NCI-H1694 treated with DMSO at 0.1 percent for 48 hours (cell line): Measurements from ENCODE around the gene CEMP1.

Experiments used
- DNase-seq: peaks from one replicate; lab custom pipeline; 2025; lab: John Stamatoyannopoulos, UW

CEMP1 gene

GRCh38 chr16:2500430-2500917 is 30.7 kb downstream of the CEMP1 start:
- DNase-seq, result no peak

GRCh38 chr16:2499890-2500429 is 31.2 kb downstream of the CEMP1 start:
- DNase-seq, result no peak

- DNase-seq, result no peak
Observed at GRCh38 chr16:2499454-2499853, 31.8 kb downstream of the CEMP1 start.

- DNase-seq, result no peak
Observed at GRCh38 chr16:2498531-2499253, 32.5 kb downstream of the CEMP1 start.

- DNase-seq, result no peak
Observed at GRCh38 chr16:2497695-2498484, 33.3 kb downstream of the CEMP1 start.

GRCh38 chr16:2497116-2497630 is 34.0 kb downstream of the CEMP1 start:
- no peak for DNase-seq

- no peak for DNase-seq
Observed at GRCh38 chr16:2496223-2497115, 34.7 kb downstream of the CEMP1 start.

- no peak for DNase-seq
Observed at GRCh38 chr16:2495041-2495440, 36.2 kb downstream of the CEMP1 start.

GRCh38 chr16:2494616-2495015 is 36.6 kb downstream of the CEMP1 start:
- DNase-seq, result no peak

GRCh38 chr16:2493605-2494004 is 37.6 kb downstream of the CEMP1 start:
- no peak for DNase-seq

- DNase-seq, result no peak
Observed at GRCh38 chr16:2492292-2492691, 38.9 kb downstream of the CEMP1 start.

GRCh38 chr16:2490190-2491105 is 40.8 kb downstream of the CEMP1 start:
- no peak for DNase-seq

- no peak for DNase-seq
Observed at GRCh38 chr16:2489581-2489980, 41.6 kb downstream of the CEMP1 start.

- no peak for DNase-seq
Observed at GRCh38 chr16:2487903-2488531, 43.2 kb downstream of the CEMP1 start.

- no peak for DNase-seq
Observed at GRCh38 chr16:2487517-2487842, 43.7 kb downstream of the CEMP1 start.

GRCh38 chr16:2486645-2487516 is 44.3 kb downstream of the CEMP1 start:
- peak; percentile 17 for DNase-seq

- no peak for DNase-seq
Observed at GRCh38 chr16:2485811-2486507, 45.2 kb downstream of the CEMP1 start.

- no peak for DNase-seq
Observed at GRCh38 chr16:2484898-2485508, 46.2 kb downstream of the CEMP1 start.
